HepG2 (cell line): Measurements from ENCODE around the gene PPP1R12C. TPM values are rescaled to one million over a fixed set of nuclear protein-coding genes. Genes with fewer than 3 reads are reported as not detected.

Experiments used
- ARNTL ChIP-seq: sonication (generic); formaldehyde crosslinking; IDR thresholded peaks from 2 replicates; pipeline ENCODE4 v1.4.0; 2020; ENCODE audit warnings: mild to moderate bottlenecking, missing genetic modification reagents
- KDM6A ChIP-seq: IDR thresholded peaks from 2 replicates; pipeline ENCODE4 v1.6.1; 2016; ENCODE audit warnings: low read depth
- MED8 ChIP-seq: sonication (generic); formaldehyde crosslinking; IDR thresholded peaks from 2 replicates; pipeline ENCODE4 v1.8.1; 2023; ENCODE audit warnings: mild to moderate bottlenecking, missing genetic modification reagents; ENCODE audit not compliant: insufficient replicate concordance
- POLR2G ChIP-seq: fragments of 200-400 bp; formaldehyde crosslinking; IDR thresholded peaks from 2 replicates; pipeline ENCODE4 v1.6.1; 2018; ENCODE audit warnings: mild to moderate bottlenecking, low read depth, low read length, moderate library complexity
- PTBP1 ChIP-seq: fragments of 200-400 bp; formaldehyde crosslinking; IDR thresholded peaks from 2 replicates; pipeline ENCODE4 v1.6.1; 2018; ENCODE audit warnings: low read length, low read depth; ENCODE audit not compliant: poor library complexity, severe bottlenecking
- RNF2 ChIP-seq: fragments of 450-650 bp; conservative IDR thresholded peaks from 2 replicates; pipeline ENCODE4 v1.6.1; 2016; ENCODE audit warnings: low read depth
- SP1 ChIP-seq, 2 experiments: fragments of 450-650 bp in 1 of 2; sonication (generic) in 1 of 2; formaldehyde crosslinking in 1 of 2; IDR thresholded peaks; 2 replicates each; pipeline versions ENCODE4 v1.4.0 to v1.6.1; 2016 to 2020; ENCODE audit warnings: missing genetic modification reagents in 1 of 2
- ZFP36L2 ChIP-seq: sonication (generic); formaldehyde crosslinking; IDR thresholded peaks from 2 replicates; pipeline ENCODE4 v1.4.0; 2020; ENCODE audit warnings: missing genetic modification reagents
- ZNF709 ChIP-seq: sonication (generic); formaldehyde crosslinking; IDR thresholded peaks from 2 replicates; pipeline ENCODE4 v1.5.0; 2020; ENCODE audit warnings: mild to moderate bottlenecking, missing genetic modification reagents
- polyA plus RNA-seq, 8 experiments: library from polyadenylated mRNA; depleted of rRNA in 3 of 8; stranded (reverse) in 7 of 8; unstranded in 1 of 8; fragments of >200 nt; fragmentation: Illumina TruSeq in 4 of 8; extraction: Trizol in 4 of 8; gene quantifications; 2 replicates each; pipeline versions ENCODE4 v1.2.1 to v1.2.3, GENCODE V29; 2011 to 2016; ENCODE audit warnings: low read depth in 4 of 8, missing spikeins in 1 of 8, mixed read lengths in 1 of 8; ENCODE audit not compliant: insufficient read depth in 1 of 8
- total RNA-seq, 5 experiments: library from RNA; depleted of rRNA; stranded (reverse); fragments of >200 nt; fragmentation: Illumina TruSeq; extraction: Trizol; gene quantifications; 2 replicates each; pipeline ENCODE4 v1.2.3, GENCODE V29; 2016; ENCODE audit warnings: low read depth in 1 of 5
- TF ChIP-seq, protein P1 (sequence below): sonication (generic); formaldehyde crosslinking; IDR thresholded peaks from 2 replicates; pipeline ENCODE4 v1.5.1; 2020; ENCODE audit warnings: mild to moderate bottlenecking, missing genetic modification reagents, moderate library complexity
- TF ChIP-seq, protein P2 (sequence below): sonication (generic); formaldehyde crosslinking; IDR thresholded peaks from 2 replicates; pipeline ENCODE4 v1.4.0; 2020; ENCODE audit warnings: missing genetic modification reagents
- TF ChIP-seq, protein P3 (sequence below): sonication (generic); formaldehyde crosslinking; IDR thresholded peaks from 2 replicates; pipeline ENCODE4 v1.8.0; 2022; ENCODE audit warnings: mild to moderate bottlenecking, missing genetic modification reagents; ENCODE audit not compliant: insufficient replicate concordance
- TF ChIP-seq, protein P4 (sequence below): sonication (generic); formaldehyde crosslinking; IDR thresholded peaks from 2 replicates; pipeline ENCODE4 v1.4.0; 2020; ENCODE audit warnings: mild to moderate bottlenecking, missing genetic modification reagents
- TF ChIP-seq, protein P5 (sequence below): sonication (generic); formaldehyde crosslinking; IDR thresholded peaks from 2 replicates; pipeline ENCODE4 v1.8.1; 2023; ENCODE audit warnings: missing genetic modification reagents, mild to moderate bottlenecking, borderline replicate concordance

Gene PPP1R12C
- total and polyA plus RNA-seq, 2 of the 13 experiments (the other 11 are each of a cell fraction or from before 2014, with no cell fraction given) = 29.7 to 30.3 TPM

GRCh38 chr19:55062735-55063491 lies 54.5 kb downstream of the PPP1R12C start, which contains the start of gene RDH13 (continued):
- TF ChIP-seq, protein P1, sequence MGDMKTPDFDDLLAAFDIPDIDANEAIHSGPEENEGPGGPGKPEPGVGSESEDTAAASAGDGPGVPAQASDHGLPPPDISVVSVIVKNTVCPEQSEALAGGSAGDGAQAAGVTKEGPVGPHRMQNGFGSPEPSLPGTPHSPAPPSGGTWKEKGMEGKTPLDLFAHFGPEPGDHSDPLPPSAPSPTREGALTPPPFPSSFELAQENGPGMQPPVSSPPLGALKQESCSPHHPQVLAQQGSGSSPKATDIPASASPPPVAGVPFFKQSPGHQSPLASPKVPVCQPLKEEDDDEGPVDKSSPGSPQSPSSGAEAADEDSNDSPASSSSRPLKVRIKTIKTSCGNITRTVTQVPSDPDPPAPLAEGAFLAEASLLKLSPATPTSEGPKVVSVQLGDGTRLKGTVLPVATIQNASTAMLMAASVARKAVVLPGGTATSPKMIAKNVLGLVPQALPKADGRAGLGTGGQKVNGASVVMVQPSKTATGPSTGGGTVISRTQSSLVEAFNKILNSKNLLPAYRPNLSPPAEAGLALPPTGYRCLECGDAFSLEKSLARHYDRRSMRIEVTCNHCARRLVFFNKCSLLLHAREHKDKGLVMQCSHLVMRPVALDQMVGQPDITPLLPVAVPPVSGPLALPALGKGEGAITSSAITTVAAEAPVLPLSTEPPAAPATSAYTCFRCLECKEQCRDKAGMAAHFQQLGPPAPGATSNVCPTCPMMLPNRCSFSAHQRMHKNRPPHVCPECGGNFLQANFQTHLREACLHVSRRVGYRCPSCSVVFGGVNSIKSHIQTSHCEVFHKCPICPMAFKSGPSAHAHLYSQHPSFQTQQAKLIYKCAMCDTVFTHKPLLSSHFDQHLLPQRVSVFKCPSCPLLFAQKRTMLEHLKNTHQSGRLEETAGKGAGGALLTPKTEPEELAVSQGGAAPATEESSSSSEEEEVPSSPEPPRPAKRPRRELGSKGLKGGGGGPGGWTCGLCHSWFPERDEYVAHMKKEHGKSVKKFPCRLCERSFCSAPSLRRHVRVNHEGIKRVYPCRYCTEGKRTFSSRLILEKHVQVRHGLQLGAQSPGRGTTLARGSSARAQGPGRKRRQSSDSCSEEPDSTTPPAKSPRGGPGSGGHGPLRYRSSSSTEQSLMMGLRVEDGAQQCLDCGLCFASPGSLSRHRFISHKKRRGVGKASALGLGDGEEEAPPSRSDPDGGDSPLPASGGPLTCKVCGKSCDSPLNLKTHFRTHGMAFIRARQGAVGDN (CRISPR knock-in tag) = peak; percentile 79
- TF ChIP-seq, protein P2, sequence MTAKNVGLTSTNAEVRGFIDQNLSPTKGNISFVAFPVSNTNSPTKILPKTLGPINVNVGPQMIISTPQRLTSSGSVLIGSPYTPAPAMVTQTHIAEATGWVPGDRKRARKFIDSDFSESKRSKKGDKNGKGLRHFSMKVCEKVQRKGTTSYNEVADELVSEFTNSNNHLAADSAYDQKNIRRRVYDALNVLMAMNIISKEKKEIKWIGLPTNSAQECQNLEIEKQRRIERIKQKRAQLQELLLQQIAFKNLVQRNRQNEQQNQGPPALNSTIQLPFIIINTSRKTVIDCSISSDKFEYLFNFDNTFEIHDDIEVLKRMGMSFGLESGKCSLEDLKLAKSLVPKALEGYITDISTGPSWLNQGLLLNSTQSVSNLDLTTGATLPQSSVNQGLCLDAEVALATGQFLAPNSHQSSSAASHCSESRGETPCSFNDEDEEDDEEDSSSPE (CRISPR knock-in tag) = peak; percentile 43; the same call in 1 of the 2 replicates
- TF ChIP-seq KDM6A (CRISPR knock-in tag) (no peak), ZFP36L2 (CRISPR knock-in tag) (no peak), SP1 (IDR thresholded peaks at IDR 0.05) (peak; percentile 78; the same call in 1 of the 2 replicates), SP1 (CRISPR knock-in tag; IDR thresholded peaks at IDR 0.05) (peak; percentile 91), ZNF709 (CRISPR knock-in tag) (no peak), POLR2G (peak; percentile 67), ARNTL (no peak), RNF2 (no peak), PTBP1 (no peak), MED8 (CRISPR knock-in tag) (no peak)
- TF ChIP-seq, protein P3, sequence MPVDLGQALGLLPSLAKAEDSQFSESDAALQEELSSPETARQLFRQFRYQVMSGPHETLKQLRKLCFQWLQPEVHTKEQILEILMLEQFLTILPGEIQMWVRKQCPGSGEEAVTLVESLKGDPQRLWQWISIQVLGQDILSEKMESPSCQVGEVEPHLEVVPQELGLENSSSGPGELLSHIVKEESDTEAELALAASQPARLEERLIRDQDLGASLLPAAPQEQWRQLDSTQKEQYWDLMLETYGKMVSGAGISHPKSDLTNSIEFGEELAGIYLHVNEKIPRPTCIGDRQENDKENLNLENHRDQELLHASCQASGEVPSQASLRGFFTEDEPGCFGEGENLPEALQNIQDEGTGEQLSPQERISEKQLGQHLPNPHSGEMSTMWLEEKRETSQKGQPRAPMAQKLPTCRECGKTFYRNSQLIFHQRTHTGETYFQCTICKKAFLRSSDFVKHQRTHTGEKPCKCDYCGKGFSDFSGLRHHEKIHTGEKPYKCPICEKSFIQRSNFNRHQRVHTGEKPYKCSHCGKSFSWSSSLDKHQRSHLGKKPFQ (CRISPR knock-in tag) = no peak
- TF ChIP-seq, protein P4, sequence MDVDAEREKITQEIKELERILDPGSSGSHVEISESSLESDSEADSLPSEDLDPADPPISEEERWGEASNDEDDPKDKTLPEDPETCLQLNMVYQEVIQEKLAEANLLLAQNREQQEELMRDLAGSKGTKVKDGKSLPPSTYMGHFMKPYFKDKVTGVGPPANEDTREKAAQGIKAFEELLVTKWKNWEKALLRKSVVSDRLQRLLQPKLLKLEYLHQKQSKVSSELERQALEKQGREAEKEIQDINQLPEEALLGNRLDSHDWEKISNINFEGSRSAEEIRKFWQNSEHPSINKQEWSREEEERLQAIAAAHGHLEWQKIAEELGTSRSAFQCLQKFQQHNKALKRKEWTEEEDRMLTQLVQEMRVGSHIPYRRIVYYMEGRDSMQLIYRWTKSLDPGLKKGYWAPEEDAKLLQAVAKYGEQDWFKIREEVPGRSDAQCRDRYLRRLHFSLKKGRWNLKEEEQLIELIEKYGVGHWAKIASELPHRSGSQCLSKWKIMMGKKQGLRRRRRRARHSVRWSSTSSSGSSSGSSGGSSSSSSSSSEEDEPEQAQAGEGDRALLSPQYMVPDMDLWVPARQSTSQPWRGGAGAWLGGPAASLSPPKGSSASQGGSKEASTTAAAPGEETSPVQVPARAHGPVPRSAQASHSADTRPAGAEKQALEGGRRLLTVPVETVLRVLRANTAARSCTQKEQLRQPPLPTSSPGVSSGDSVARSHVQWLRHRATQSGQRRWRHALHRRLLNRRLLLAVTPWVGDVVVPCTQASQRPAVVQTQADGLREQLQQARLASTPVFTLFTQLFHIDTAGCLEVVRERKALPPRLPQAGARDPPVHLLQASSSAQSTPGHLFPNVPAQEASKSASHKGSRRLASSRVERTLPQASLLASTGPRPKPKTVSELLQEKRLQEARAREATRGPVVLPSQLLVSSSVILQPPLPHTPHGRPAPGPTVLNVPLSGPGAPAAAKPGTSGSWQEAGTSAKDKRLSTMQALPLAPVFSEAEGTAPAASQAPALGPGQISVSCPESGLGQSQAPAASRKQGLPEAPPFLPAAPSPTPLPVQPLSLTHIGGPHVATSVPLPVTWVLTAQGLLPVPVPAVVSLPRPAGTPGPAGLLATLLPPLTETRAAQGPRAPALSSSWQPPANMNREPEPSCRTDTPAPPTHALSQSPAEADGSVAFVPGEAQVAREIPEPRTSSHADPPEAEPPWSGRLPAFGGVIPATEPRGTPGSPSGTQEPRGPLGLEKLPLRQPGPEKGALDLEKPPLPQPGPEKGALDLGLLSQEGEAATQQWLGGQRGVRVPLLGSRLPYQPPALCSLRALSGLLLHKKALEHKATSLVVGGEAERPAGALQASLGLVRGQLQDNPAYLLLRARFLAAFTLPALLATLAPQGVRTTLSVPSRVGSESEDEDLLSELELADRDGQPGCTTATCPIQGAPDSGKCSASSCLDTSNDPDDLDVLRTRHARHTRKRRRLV = no peak
- TF ChIP-seq, protein P5, sequence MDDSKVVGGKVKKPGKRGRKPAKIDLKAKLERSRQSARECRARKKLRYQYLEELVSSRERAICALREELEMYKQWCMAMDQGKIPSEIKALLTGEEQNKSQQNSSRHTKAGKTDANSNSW (CRISPR knock-in tag) = no peak
